Ascending aorta (tissue), 2 donors: ENCODE results near the gene NOXA1. TPM values are rescaled to one million over a fixed set of nuclear protein-coding genes. Genes with fewer than 3 reads are reported as not detected.

Experiments used
- DNase-seq, 2 donors: peaks; one replicate each; pipeline ENCODE4 v3.0.0-alpha.2; 2019; ENCODE audit warnings: low spot score in 2 of 2
- H3K27ac ChIP-seq, 2 donors: fragments of 200-600 bp; sonication (generic); one replicate each; pipeline ENCODE4 v1.5.1; 2016 to 2017; ENCODE audit warnings: mild to moderate bottlenecking in 1 of 2
- H3K27me3 ChIP-seq: fragments of 200-600 bp; sonication (generic); one replicate; pipeline ENCODE4 v1.5.1; 2017
- H3K36me3 ChIP-seq, 2 donors: fragments of 200-600 bp; sonication (generic); one replicate each; pipeline ENCODE4 v1.5.1; 2016
- H3K4me1 ChIP-seq, 2 donors: fragments of 200-600 bp; sonication (generic); one replicate each; pipeline ENCODE4 v1.5.1; 2016 to 2017; ENCODE audit warnings: mild to moderate bottlenecking in 1 of 2
- H3K4me3 ChIP-seq, 2 donors: fragments of 200-600 bp; sonication (generic); one replicate each; pipeline ENCODE4 v1.5.1; 2016 to 2017; ENCODE audit warnings: mild to moderate bottlenecking in 1 of 2
- H3K9me3 ChIP-seq, 2 donors: fragments of 200-600 bp; sonication (generic); one replicate each; pipeline ENCODE4 v1.5.1; 2016
- intact Hi-C: fragments of 100-400 bp; cut with DNase I; formaldehyde crosslinking; loops from one replicate; pipeline ENCODE4 v1.15.1; 2023
- total RNA-seq: library from RNA; depleted of rRNA; stranded (reverse); fragments of >200 nt; gene quantifications from one replicate; pipeline ENCODE4 v1.1.0, GENCODE V29; 2016
- TF ChIP-seq, protein P1 (sequence below), 3 experiments: fragments of 200-600 bp in 2 of 3; fragments of 450-650 bp in 1 of 3; sonication (generic) in 2 of 3; IDR thresholded peaks; one replicate each; pipeline ENCODE4 v1.5.1; 2016 to 2019; ENCODE audit warnings: antibody characterized with exemption in 3 of 3, mild to moderate bottlenecking in 1 of 3, moderate library complexity in 1 of 3

Gene NOXA1
- total RNA-seq, 1 donor from 2014 or later, result 6.9 TPM

DNA sequence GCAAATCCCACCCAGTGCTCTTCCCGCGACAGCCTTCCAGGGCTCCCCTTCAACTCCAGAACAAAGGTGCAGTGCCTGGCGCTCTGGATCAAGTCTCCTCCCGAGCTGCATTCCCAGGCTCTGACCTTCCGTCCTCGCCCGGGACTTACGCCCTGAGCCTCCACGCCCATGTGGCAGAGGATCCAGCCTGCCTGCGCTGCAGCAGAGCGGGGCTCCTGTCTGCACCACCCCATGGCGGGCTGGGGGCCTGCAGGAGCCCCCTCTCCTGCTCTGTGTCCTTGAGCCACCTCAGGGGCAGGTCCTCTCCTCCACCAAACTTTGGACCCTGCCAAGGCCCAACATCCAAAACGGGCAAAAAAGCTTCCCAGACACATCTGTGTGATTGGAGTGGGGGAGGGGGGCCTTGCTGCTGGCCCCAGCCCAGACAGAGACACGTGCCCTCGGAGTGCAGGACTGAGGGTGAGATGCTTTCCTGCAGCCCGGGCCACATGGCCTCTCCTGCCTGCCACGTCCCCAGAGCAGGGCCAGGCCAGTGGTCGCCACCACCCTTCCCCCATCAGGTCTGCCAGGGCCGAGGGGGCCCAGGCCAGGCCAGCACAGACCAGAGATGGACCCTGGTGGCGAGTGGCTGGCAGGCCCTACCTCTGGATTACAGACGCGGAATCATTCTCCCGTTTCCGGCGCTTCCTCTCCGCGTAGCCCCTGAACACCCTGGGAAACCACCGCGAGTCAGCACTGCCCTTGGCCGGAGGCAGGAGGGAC lies 31.6 kb downstream of the NOXA1 start:
- Histone ChIP-seq H3K4me3 (peak overlapping the region; percentile 10 to 39), H3K4me1 (peaks cover 41 to 43% of the 10 kb centered on the region in 2 donors), H3K36me3 (peaks cover 27 to 41% of the 10 kb centered on the region in 2 donors), H3K27me3 (no peaks in the 10 kb centered on the region), H3K9me3 (no peaks in the 10 kb centered on the region), H3K27ac (peak overlapping the region; percentile 55 to 95)
- DNase-seq, result peak; percentile 10 to 65
- intact Hi-C loops, result loop anchor here (5.0 to 10.0 kb wide), 2 partner anchors 150 to 367 kb away; partner anchors contain the start of genes ARRDC1 and MAN1B1
- TF ChIP-seq, protein P1, sequence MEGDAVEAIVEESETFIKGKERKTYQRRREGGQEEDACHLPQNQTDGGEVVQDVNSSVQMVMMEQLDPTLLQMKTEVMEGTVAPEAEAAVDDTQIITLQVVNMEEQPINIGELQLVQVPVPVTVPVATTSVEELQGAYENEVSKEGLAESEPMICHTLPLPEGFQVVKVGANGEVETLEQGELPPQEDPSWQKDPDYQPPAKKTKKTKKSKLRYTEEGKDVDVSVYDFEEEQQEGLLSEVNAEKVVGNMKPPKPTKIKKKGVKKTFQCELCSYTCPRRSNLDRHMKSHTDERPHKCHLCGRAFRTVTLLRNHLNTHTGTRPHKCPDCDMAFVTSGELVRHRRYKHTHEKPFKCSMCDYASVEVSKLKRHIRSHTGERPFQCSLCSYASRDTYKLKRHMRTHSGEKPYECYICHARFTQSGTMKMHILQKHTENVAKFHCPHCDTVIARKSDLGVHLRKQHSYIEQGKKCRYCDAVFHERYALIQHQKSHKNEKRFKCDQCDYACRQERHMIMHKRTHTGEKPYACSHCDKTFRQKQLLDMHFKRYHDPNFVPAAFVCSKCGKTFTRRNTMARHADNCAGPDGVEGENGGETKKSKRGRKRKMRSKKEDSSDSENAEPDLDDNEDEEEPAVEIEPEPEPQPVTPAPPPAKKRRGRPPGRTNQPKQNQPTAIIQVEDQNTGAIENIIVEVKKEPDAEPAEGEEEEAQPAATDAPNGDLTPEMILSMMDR (IDR thresholded peaks at IDR 0.05), result peak in 1 of 3 experiments; percentile 9

DNA sequence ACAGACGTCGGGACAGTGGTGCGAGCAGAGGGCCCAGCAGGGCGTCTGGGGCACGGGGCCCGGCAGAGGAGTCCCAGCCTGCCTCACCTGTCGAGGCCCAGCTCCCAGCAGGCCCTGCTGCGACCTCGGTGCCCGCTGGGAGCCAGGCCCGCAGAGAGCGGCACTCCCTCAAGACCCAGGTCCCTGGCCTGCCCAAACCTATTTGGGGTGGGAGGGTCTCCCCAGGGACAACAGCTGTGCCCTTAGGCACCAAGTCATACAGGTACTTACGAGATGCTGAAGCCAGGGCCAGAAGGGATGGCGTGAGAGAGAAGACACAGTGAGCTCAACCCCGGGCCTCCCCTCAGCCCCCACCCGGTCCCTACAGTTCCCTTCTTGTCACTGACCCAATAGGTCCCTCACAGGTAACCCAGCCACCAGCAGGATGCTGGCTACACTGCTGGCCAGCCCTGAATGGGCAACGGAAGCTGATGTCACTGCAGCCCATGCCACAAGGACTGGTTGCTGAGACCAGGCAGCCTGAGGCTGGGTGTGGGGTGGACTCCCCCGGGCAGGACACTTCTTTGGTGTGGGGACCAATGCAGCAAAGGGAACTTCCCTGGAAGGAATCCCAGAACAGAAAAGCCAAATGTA lies 32.3 kb downstream of the NOXA1 start:
- Histone ChIP-seq H3K27me3 (no peaks in the 10 kb centered on the region), H3K4me1 (peaks cover 41 to 43% of the 10 kb centered on the region in 2 donors), H3K9me3 (no peaks in the 10 kb centered on the region), H3K36me3 (peaks cover 27 to 37% of the 10 kb centered on the region in 2 donors), H3K4me3 (peak overlapping the region in 1 of 2 donors; percentile 39), H3K27ac (peak overlapping the region; percentile 92 to 95)
- intact Hi-C loops, result loop anchor here (5.0 to 10.0 kb wide), 2 partner anchors 149 to 368 kb away; partner anchors contain the start of genes ARRDC1 and MAN1B1
- TF ChIP-seq, protein P1 (IDR thresholded peaks at IDR 0.05), result no peak
- DNase-seq, result peak; percentile 9 to 62

DNA sequence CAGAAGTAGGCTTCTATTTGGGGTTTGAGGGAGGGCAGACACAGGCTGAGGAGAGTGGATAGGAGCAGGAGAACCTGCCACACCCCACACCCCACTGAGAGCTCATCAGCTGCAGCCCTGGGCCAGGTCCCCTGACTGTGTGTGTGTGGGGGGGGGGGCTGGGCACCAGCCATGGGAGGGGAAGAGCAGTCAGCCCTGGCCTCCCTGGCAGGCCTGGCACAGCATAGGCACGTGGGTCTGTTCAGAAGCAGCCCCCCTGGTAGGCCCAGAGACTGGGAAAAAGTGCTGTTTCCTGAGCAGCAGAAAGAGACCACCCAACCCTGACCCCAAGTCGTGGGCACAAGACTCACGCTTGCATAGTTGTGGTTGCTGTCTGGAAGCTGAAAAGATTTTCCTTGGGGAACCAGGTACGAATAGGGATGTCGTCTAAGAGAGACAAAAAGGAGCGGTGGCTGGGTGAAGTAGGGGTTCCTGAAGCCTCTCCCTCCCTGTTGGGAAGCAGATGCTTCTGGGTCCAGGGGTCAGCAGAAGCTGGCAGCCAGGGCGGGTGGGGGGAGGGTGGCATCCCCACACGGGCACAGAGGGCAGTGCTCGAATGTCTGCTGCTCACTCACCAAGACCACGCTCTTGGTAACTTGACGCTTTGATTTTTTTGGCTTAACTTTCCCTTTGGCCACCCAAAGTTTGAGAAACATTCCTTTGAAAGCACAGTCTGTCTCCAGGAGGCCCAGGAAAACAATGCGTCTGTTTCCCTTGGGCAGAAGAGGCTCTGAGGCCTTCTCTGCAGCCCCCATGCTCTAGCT lies 33.1 kb downstream of the NOXA1 start:
- Histone ChIP-seq H3K27me3 (no peaks in the 10 kb centered on the region), H3K9me3 (no peaks in the 10 kb centered on the region), H3K27ac (peak overlapping the region; percentile 92 to 95), H3K36me3 (peaks cover 27 to 37% of the 10 kb centered on the region in 2 donors), H3K4me3 (peak overlapping the region; percentile 35 to 67), H3K4me1 (peaks cover 41 to 43% of the 10 kb centered on the region in 2 donors)
- TF ChIP-seq, protein P1 (IDR thresholded peaks at IDR 0.05), result no peak
- peak in 1 of 2 donors; percentile 68 for DNase-seq
- intact Hi-C loops, result loop anchor here (5.0 to 10.0 kb wide), 2 partner anchors 149 to 369 kb away; partner anchors contain the start of genes ARRDC1 and MAN1B1

DNA sequence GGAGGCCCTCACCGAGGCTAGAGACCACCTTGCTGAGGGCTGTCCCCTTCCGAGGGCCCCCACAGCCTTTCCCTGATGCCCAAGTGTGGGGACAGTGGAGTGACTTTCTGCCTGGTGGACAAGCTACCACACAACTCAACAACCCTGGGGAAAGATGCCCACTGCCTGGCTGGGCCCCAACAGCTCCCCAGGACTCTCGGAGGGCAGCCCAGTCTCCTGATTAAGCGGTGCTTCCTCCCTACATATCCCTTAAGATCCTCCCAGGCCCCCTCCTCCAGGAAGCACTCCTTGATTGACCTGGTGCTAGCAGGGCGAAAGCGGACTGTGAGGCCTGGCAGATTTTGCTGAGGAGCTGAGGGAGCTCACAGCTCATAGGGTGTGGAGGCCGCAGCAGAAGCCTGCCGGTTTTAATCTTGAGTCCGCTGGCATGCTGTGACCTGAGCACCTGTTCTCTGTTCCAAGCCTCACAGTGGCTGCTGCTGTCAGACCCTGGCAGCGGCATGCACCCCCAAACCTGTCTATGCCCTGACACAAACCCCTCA lies 33.7 kb downstream of the NOXA1 start:
- Histone ChIP-seq H3K36me3 (peaks cover 27 to 37% of the 10 kb centered on the region in 2 donors), H3K27ac (peak overlapping the region; percentile 92 to 95), H3K27me3 (no peaks in the 10 kb centered on the region), H3K4me3 (peak overlapping the region; percentile 35 to 67), H3K4me1 (peaks cover 41 to 43% of the 10 kb centered on the region in 2 donors), H3K9me3 (no peaks in the 10 kb centered on the region)
- TF ChIP-seq, protein P1 (IDR thresholded peaks at IDR 0.05), result no peak
- intact Hi-C loops, result loop anchor here (5.0 to 10.0 kb wide), 2 partner anchors 148 to 370 kb away; partner anchors contain the start of genes ARRDC1 and MAN1B1
- no peak for DNase-seq
